ENCODE measurements around the gene ICA1. TPM values are rescaled to one million over a fixed set of nuclear protein-coding genes. Genes with fewer than 3 reads are reported as not detected.

Gene ICA1
- total and polyA plus RNA-seq, 12 donors, result 29.5 to 92.1 (median 56.8) TPM

DNA sequence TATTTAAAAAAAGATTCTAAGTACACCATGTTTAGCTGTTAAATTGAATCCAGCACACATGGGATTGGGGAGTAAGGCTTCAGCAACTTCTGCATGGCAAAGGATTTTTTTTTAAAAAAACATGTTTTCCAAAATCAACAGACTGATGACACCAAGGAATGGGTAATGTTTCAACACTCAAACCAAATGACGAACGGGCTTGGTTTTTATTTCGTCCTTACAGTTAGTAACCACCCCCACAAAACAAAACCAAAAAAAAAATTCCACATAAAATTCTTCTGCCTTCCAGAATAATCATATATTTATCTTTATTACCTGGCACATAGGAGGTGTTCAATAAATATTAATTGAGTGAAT is 45.7 kb downstream of the ICA1 start:
- intact Hi-C loops (cut with DNase I), result loop anchor here in 9 of 10 donors (2.0 to 10.0 kb wide), 14 partner anchors 78 to 1114 kb away; partner anchors contain the start of gene GLCCI1 (in 2 of the 9)
- no peaks in the 10 kb centered on the region for H3K27me3 ChIP-seq
- peaks cover 0 to 27% (median 17%) of the 10 kb centered on the region in 9 donors for H3K4me1 ChIP-seq
- no peaks in the 10 kb centered on the region for H3K9me3 ChIP-seq
- no peak overlapping the region for H3K4me3 ChIP-seq
- peaks cover 0 to 60% (median 8%) of the 10 kb centered on the region in 9 donors for H3K36me3 ChIP-seq
- WGBS, 2 donors, result 82 to 89% methylated on average over 3 of the region's 3 CpGs
- no peak overlapping the region for H3K27ac ChIP-seq
- no peak for DNase-seq
- TF ChIP-seq, protein P1, sequence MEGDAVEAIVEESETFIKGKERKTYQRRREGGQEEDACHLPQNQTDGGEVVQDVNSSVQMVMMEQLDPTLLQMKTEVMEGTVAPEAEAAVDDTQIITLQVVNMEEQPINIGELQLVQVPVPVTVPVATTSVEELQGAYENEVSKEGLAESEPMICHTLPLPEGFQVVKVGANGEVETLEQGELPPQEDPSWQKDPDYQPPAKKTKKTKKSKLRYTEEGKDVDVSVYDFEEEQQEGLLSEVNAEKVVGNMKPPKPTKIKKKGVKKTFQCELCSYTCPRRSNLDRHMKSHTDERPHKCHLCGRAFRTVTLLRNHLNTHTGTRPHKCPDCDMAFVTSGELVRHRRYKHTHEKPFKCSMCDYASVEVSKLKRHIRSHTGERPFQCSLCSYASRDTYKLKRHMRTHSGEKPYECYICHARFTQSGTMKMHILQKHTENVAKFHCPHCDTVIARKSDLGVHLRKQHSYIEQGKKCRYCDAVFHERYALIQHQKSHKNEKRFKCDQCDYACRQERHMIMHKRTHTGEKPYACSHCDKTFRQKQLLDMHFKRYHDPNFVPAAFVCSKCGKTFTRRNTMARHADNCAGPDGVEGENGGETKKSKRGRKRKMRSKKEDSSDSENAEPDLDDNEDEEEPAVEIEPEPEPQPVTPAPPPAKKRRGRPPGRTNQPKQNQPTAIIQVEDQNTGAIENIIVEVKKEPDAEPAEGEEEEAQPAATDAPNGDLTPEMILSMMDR (IDR thresholded peaks at IDR 0.05), result no peak
- no peak for ATAC-seq

DNA sequence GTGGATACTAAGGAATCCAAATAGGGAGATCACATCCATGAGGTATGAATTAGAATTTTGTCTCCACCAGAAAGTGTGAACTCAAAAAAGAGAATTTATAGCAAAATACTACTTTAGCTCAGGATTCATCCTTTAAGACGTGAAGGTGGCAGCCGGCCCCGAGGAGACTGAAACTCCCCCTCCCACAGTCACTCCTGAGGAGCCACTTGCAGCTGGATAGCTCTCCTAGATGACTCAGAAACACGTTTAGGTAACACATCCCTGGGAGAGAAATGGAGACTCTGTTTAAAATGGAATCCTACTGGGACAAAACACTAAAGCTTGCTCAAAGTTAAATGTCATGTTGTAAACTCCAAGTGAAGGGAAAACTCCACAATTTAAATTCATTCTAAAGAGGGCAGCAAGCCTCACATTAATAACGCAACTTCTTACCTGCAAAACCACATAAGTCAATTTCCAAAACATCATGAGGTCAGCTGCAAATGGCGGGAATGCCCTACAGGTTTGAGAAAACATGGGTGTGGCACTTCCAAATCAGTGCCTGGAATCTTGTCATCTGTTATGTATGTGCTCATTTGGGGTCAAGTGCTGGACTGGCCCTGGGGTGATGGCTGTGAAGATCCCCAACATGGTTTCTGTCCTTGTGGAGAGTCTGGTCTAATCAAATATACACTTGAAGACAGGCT is 46.2 kb downstream of the ICA1 start:
- H3K9me3 ChIP-seq, result no peaks in the 10 kb centered on the region
- H3K27ac ChIP-seq, result no peak overlapping the region
- intact Hi-C loops (cut with DNase I), result loop anchor here in 9 of 10 donors (2.0 to 10.0 kb wide), 14 partner anchors 79 to 1113 kb away; partner anchors contain the start of gene GLCCI1 (in 2 of the 9)

DNA sequence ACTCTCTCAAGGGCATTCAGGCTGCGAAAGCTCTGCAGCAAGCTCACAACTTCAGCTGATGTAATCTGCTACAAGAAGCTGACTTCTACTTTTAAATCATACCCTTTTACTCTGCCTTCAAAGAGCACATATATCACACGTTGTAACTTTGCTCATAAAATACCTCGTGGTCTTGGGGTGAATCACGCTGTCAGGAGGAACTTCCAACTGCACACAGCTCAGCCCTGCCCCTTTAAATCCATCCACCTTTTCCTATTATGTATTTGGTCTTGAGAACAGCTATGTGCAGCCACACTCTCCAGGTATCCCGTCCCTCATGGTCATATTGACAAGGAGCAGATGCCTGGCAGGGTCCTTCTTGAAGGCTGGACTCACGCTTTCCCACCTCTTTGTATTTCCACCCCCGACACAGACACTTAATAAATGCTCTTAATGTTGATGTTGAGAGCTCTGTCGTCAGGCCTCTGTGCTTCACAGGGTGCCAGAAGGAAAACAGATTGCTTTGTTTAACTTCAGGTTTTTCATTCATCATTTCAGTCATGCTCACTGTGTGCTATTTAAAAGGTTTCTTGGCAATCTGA is 47.6 kb downstream of the ICA1 start:
- H3K27me3 ChIP-seq, result no peaks in the 10 kb centered on the region
- TF ChIP-seq, protein P1 (IDR thresholded peaks at IDR 0.05), result no peak
- intact Hi-C loops (cut with DNase I), result loop anchor here in 9 of 10 donors (10.0 kb wide), 9 partner anchors 80 to 1110 kb away; partner anchors contain the start of gene GLCCI1 (in 1 of the 9)
- ATAC-seq, result no peak
- DNase-seq, result no peak
- peaks cover 0 to 41% (median 8%) of the 10 kb centered on the region in 9 donors for H3K36me3 ChIP-seq
- no peak overlapping the region for H3K4me3 ChIP-seq
- 45 to 54% methylated on average over 8 of the region's 8 CpGs for WGBS, 2 donors
- H3K4me1 ChIP-seq, result peaks cover 0 to 36% (median 23%) of the 10 kb centered on the region in 9 donors
- no peak overlapping the region for H3K27ac ChIP-seq
- H3K9me3 ChIP-seq, result no peaks in the 10 kb centered on the region

More for the DNA sequence above, 46.2 kb downstream of the ICA1 start:
- WGBS, 2 donors, result 84 to 85% methylated on average over 6 of the region's 6 CpGs
- TF ChIP-seq, protein P1 (IDR thresholded peaks at IDR 0.05), result no peak
- Histone ChIP-seq H3K4me1 (peaks cover 0 to 33% (median 22%) of the 10 kb centered on the region in 9 donors), H3K27me3 (no peaks in the 10 kb centered on the region), H3K36me3 (peaks cover 0 to 55% (median 8%) of the 10 kb centered on the region in 9 donors), H3K4me3 (no peak overlapping the region)
- DNase-seq, result no peak
- no peak for ATAC-seq

DNA sequence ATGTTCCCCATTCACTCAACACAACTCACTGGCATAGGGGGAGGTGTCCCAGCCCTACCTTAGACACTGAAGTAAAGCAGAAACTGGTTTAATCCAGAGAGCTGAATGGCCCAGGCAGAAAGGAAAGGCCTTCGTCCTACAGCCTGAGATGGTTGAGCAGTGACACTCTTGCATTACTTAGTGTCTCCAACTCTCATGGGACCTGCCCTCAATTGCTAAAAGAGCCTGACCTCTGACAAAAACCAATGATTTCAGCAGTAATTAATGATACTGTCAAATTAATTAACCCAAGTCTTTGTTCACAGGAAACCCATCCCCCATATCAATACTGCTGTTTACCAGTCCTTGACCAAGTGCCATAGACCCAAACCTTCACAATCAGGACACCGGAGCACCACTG is 48.6 kb downstream of the ICA1 start:
- 91 to 97% methylated on average over 2 of the region's 2 CpGs for WGBS, 2 donors
- no peaks in the 10 kb centered on the region for H3K27me3 ChIP-seq
- peaks cover 0 to 31% (median 8%) of the 10 kb centered on the region in 9 donors for H3K36me3 ChIP-seq
- H3K9me3 ChIP-seq, result no peaks in the 10 kb centered on the region
- TF ChIP-seq, protein P1 (IDR thresholded peaks at IDR 0.05), result no peak
- DNase-seq, result no peak
- H3K4me1 ChIP-seq, result peaks cover 0 to 36% (median 23%) of the 10 kb centered on the region in 9 donors
- no peak overlapping the region for H3K27ac ChIP-seq
- intact Hi-C loops (cut with DNase I), result loop anchor here in 9 of 10 donors (10.0 kb wide), 9 partner anchors 81 to 1109 kb away; partner anchors contain the start of gene GLCCI1 (in 1 of the 9)
- no peak for ATAC-seq
- H3K4me3 ChIP-seq, result no peak overlapping the region

Measured in heart right ventricle (tissue), 16 donors.